Gastroesophageal sphincter (tissue), 4 donors: ENCODE data around the gene RAI1. TPM values are rescaled to one million over a fixed set of nuclear protein-coding genes. Genes with fewer than 3 reads are reported as not detected.

Experiments used
- ATAC-seq: fragments of 150-250 bp; one replicate; pipeline ENCODE4 v1.9.1; 2016; ENCODE audit warnings: mild to moderate bottlenecking, moderate library complexity
- H3K27ac ChIP-seq, 4 donors: fragments of 200-600 bp; sonication (generic) in 3 of 4; 1 replicate in 3 of 4; 2 replicates in 1 of 4; pipeline ENCODE4 v1.5.1; 2016 to 2019
- H3K27me3 ChIP-seq: fragments of 200-600 bp; sonication (generic); one replicate; pipeline ENCODE4 v1.5.1; 2019
- H3K36me3 ChIP-seq, 2 donors: fragments of 200-600 bp; sonication (generic); one replicate each; pipeline ENCODE4 v1.5.1; 2019; ENCODE audit warnings: control low read depth in 1 of 2
- H3K4me1 ChIP-seq, 3 donors: fragments of 200-600 bp; sonication (generic); 1 replicate in 2 of 3; 2 replicates in 1 of 3; pipeline ENCODE4 v1.5.1; 2016 to 2019; ENCODE audit warnings: control low read depth in 2 of 3
- H3K4me3 ChIP-seq, 2 donors: fragments of 200-600 bp; sonication (generic); one replicate each; pipeline ENCODE4 v1.5.1; 2019; ENCODE audit warnings: mild to moderate bottlenecking in 1 of 2, moderate library complexity in 1 of 2
- H3K9me3 ChIP-seq, 3 donors: fragments of 200-600 bp; sonication (generic); one replicate each; pipeline ENCODE4 v1.5.1; 2017 to 2019; ENCODE audit warnings: control low read depth in 2 of 3
- CTCF ChIP-seq, 4 experiments: fragments of 200-600 bp in 2 of 4; fragments of 450-650 bp in 2 of 4; sonication (generic) in 1 of 4; IDR thresholded peaks; one replicate each; pipeline ENCODE4 v1.5.1; 2017 to 2019; ENCODE audit warnings: antibody characterized with exemption in 4 of 4, mild to moderate bottlenecking in 2 of 4, moderate library complexity in 2 of 4
- EP300 ChIP-seq: sonication (generic); formaldehyde crosslinking; IDR thresholded peaks from one replicate; pipeline ENCODE4 v1.6.1; 2017; ENCODE audit warnings: antibody characterized with exemption, mild to moderate bottlenecking
- POLR2A ChIP-seq, 2 donors: fragments of 450-650 bp; IDR thresholded peaks; one replicate each; pipeline ENCODE4 v1.6.1; 2017; ENCODE audit warnings: antibody characterized with exemption in 2 of 2, mild to moderate bottlenecking in 2 of 2, moderate library complexity in 1 of 2
- POLR2AphosphoS5 ChIP-seq: sonication (generic); formaldehyde crosslinking; IDR thresholded peaks from one replicate; pipeline ENCODE4 v1.6.1; 2017; ENCODE audit warnings: antibody characterized with exemption
- WGBS, 2 donors: methylation state at CpG; one replicate each; pipeline ENCODE4 v1.1.5; 2018; ENCODE audit warnings: low coverage in 1 of 2; 5-methylcytosine and 5-hydroxymethylcytosine counted together
- total RNA-seq, 4 donors: library from RNA; depleted of rRNA; stranded (reverse); fragments of >200 nt; gene quantifications; one replicate each; pipeline ENCODE4 v1.1.0, GENCODE V29; 2016

RAI1 gene
- total RNA-seq, 4 donors from 2014 or later = 15.9 to 39.7 (median 28.3) TPM

GRCh38 chr17:17816831-17817551, 135.7 kb downstream of the RAI1 start:
- H3K27ac ChIP-seq = peak overlapping the region in 2 of 4 donors; percentile 19 to 66
- no peaks in the 10 kb centered on the region for H3K9me3 ChIP-seq
- TF ChIP-seq EP300 (no peak), CTCF (IDR thresholded peaks at IDR 0.05) (no peak), POLR2A (IDR thresholded peaks at IDR 0.05) (no peak), POLR2AphosphoS5 (no peak)
- H3K27me3 ChIP-seq = no peaks in the 10 kb centered on the region
- peaks cover 0 to 82% of the 10 kb centered on the region in 2 donors for H3K36me3 ChIP-seq
- H3K4me3 ChIP-seq = no peak overlapping the region
- WGBS, 2 donors = 75 to 83% methylated on average over 1 of the region's 24 CpGs
- H3K4me1 ChIP-seq = peaks cover 0 to 98% (median 3%) of the 10 kb centered on the region in 3 donors
- no peak for ATAC-seq

GRCh38 chr17:17817552-17817947, 136.3 kb downstream of the RAI1 start:
- no peak for ATAC-seq
- Histone ChIP-seq H3K36me3 (peaks cover 0 to 79% of the 10 kb centered on the region in 2 donors), H3K27ac (peak overlapping the region in 2 of 4 donors; percentile 19 to 66), H3K9me3 (no peaks in the 10 kb centered on the region), H3K4me3 (no peak overlapping the region), H3K27me3 (no peaks in the 10 kb centered on the region), H3K4me1 (peaks cover 0 to 98% (median 6%) of the 10 kb centered on the region in 3 donors)
- TF ChIP-seq POLR2A (IDR thresholded peaks at IDR 0.05) = no peak
- no peak for TF ChIP-seq CTCF (IDR thresholded peaks at IDR 0.05)
- TF ChIP-seq POLR2AphosphoS5 = no peak
- WGBS, 2 donors = 81% methylated on average over 3 of the region's 10 CpGs; no CpG with 5 or more reads in 1 of the 2 donors

DNA sequence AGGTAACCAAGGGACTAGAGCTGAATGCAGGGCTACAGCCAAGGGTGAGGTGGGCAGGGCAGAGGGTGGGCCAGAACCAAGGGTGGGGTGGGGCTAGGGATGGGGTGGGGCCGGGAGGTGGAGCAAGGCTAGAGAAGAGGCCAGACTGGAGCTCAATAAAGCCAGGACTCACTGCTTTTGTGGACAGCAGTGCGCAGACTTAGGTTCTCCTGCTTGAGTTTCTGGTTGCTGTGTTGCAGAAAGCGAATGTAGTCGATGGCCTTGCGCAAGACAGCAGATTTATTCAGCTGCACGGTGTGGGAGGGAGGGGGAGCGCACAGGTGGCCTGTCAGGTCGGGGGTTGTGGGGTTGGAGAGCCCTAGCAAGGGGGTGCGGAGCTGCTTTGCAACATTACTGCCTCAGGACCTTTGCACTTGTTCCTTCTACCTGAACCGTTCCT, 136.8 kb downstream of the RAI1 start:
- TF ChIP-seq CTCF (IDR thresholded peaks at IDR 0.05) (no peak), EP300 (no peak), POLR2AphosphoS5 (no peak), POLR2A (IDR thresholded peaks at IDR 0.05) (no peak)
- H3K27me3 ChIP-seq = no peaks in the 10 kb centered on the region
- 66 to 82% methylated on average over 4 to 9 of the region's 10 CpGs for WGBS, 2 donors
- no peaks in the 10 kb centered on the region for H3K9me3 ChIP-seq
- peaks cover 0 to 74% of the 10 kb centered on the region in 2 donors for H3K36me3 ChIP-seq
- ATAC-seq = no peak
- H3K27ac ChIP-seq = peak overlapping the region in 2 of 4 donors; percentile 19 to 66
- no peak overlapping the region for H3K4me3 ChIP-seq
- peaks cover 0 to 98% (median 12%) of the 10 kb centered on the region in 3 donors for H3K4me1 ChIP-seq

GRCh38 chr17:17819111-17819510, 137.9 kb downstream of the RAI1 start:
- Histone ChIP-seq H3K9me3 (no peaks in the 10 kb centered on the region), H3K36me3 (peaks cover 0 to 64% of the 10 kb centered on the region in 2 donors), H3K27ac (peak overlapping the region in 3 of 4 donors; percentile 6 to 66 (median 41)), H3K4me1 (peaks cover 0 to 95% (median 17%) of the 10 kb centered on the region in 3 donors), H3K27me3 (no peaks in the 10 kb centered on the region), H3K4me3 (no peak overlapping the region)
- TF ChIP-seq CTCF (IDR thresholded peaks at IDR 0.05) (no peak), EP300 (no peak), POLR2AphosphoS5 (no peak), POLR2A (IDR thresholded peaks at IDR 0.05) (no peak)
- ATAC-seq = no peak
- WGBS, 2 donors = 50% methylated on average over 2 of the region's 12 CpGs; no CpG with 5 or more reads in 1 of the 2 donors

- peaks cover under 1 to 95% (median 22%) of the 10 kb centered on the region in 3 donors for H3K4me1 ChIP-seq
- H3K27ac ChIP-seq = peak overlapping the region in 3 of 4 donors; percentile 6 to 66 (median 54)
- TF ChIP-seq POLR2A (IDR thresholded peaks at IDR 0.05) = no peak
- no peak for TF ChIP-seq CTCF (IDR thresholded peaks at IDR 0.05)
- TF ChIP-seq EP300 = no peak
- no peak for TF ChIP-seq POLR2AphosphoS5
These were observed 138.3 kb downstream of the RAI1 start for GRCh38 chr17:17819561-17819995.

More at GRCh38 chr17:17819561-17819995, 138.3 kb downstream of the RAI1 start:
- no peak for ATAC-seq
- H3K36me3 ChIP-seq = peaks cover 0 to 59% of the 10 kb centered on the region in 2 donors
- H3K27me3 ChIP-seq = no peaks in the 10 kb centered on the region
- no CpG with 5 or more reads among the region's 12 CpGs for WGBS, 2 donors
- peak overlapping the region in 1 of 2 donors; percentile 55 for H3K4me3 ChIP-seq
- H3K9me3 ChIP-seq = no peaks in the 10 kb centered on the region
